K562 (cell line): ENCODE results near the gene SLC25A21. TPM values are rescaled to one million over a fixed set of nuclear protein-coding genes. Genes with fewer than 3 reads are reported as not detected.

Source experiments
- ATAC-seq: fragments of 200-7000 bp; cut with Tn5 transposase; 3 replicates; pipeline ENCODE4 v1.9.1; 2020; ENCODE audit warnings: moderate library complexity
- BruUV-seq: library from RNA; stranded (reverse); fragments of 400-500 nt; replicated peaks from 2 replicates; lab custom pipeline; 2021; lab: Mats Ljungman, UMichigan
- CTCF ChIA-PET: fragments of 300-600 bp; formaldehyde crosslinking; extraction: SDS; loops from one replicate; lab custom pipeline; 2021; ENCODE audit warnings: low intra/inter-chr PET ratio; lab: Yijun Ruan, JAX
- POLR2A ChIA-PET: fragments of 300-600, 350-650 bp; sonication (Branson Sonifier 250); formaldehyde crosslinking; extraction: SDS; loops from one replicate; lab custom pipeline; 2021; ENCODE audit warnings: antibody characterized with exemption, inconsistent platforms; lab: Yijun Ruan, JAX
- DNase-seq, 4 experiments: peaks; one replicate each; pipeline versions ENCODE4 v3.0.0 to v3.0.0-alpha.2; 2011 to 2018; ENCODE audit warnings: low spot score in 3 of 4, mixed read lengths in 3 of 4; ENCODE audit errors: extremely low read depth in 1 of 4
- FAIRE-seq: peaks from 2 replicates; lab custom pipeline; 2011; peaks lifted over from hg19 to GRCh38; lab: Jason Lieb, UNC
- H2AFZ ChIP-seq: 2 replicates; pipeline ENCODE4 v1.6.0; 2011; ENCODE audit warnings: low read depth, low read length, control low read depth, inconsistent platforms
- H3K27ac ChIP-seq: fragments of 200-600 bp; 3 replicates; pipeline ENCODE4 v1.8.0; 2011; ENCODE audit warnings: low read depth, mild to moderate bottlenecking, control low read depth, inconsistent platforms, low read length, moderate library complexity, mixed read lengths; ENCODE audit errors: extremely low read depth
- H3K27me3 ChIP-seq, 2 experiments: fragments of 300-600 bp in 1 of 2; 2 replicates in 1 of 2; 3 replicates in 1 of 2; pipeline versions ENCODE4 v1.6.0 to v1.8.0; 2011; ENCODE audit warnings: inconsistent platforms in 2 of 2, low read length in 2 of 2, mild to moderate bottlenecking in 1 of 2, mixed read lengths in 1 of 2, moderate library complexity in 1 of 2; ENCODE audit not compliant: control insufficient read depth in 2 of 2, insufficient read depth in 2 of 2
- H3K36me3 ChIP-seq: fragments of 300-600 bp; 3 replicates; pipeline ENCODE4 v1.8.0; 2011; ENCODE audit warnings: mild to moderate bottlenecking, low read length, inconsistent platforms; ENCODE audit not compliant: control insufficient read depth, insufficient read depth
- H3K4me1 ChIP-seq, 2 experiments: fragments of 200-600 bp in 1 of 2; replicated peaks in 1 of 2; 2 replicates in 1 of 2; 3 replicates in 1 of 2; pipeline versions ENCODE4 v1.5.1 to v1.8.0; 2011; ENCODE audit warnings: inconsistent platforms in 2 of 2, low read length in 2 of 2, mild to moderate bottlenecking in 1 of 2, mixed read lengths in 1 of 2, moderate library complexity in 1 of 2; ENCODE audit not compliant: control insufficient read depth in 2 of 2, insufficient read depth in 2 of 2
- H3K4me2 ChIP-seq: 2 replicates; pipeline ENCODE4 v1.6.1; 2011; ENCODE audit warnings: low read length, control low read depth, inconsistent platforms, mixed read lengths; ENCODE audit not compliant: insufficient read depth
- H3K4me3 ChIP-seq: fragments of 200-600 bp; sonication (generic), shearing (Covaris generic); 2 replicates; pipeline ENCODE4 v1.5.1; 2016; ENCODE audit warnings: control low read depth, inconsistent platforms
- H3K79me2 ChIP-seq: fragments of 200-600 bp; 3 replicates; pipeline ENCODE4 v1.8.0; 2011; ENCODE audit warnings: low read length, inconsistent platforms; ENCODE audit not compliant: control insufficient read depth, insufficient read depth
- H3K9ac ChIP-seq, 2 experiments: 2 replicates each; pipeline versions ENCODE4 v1.6.0 to v1.6.1; 2011; ENCODE audit warnings: low read depth in 2 of 2, low read length in 2 of 2, control low read depth in 1 of 2, inconsistent platforms in 1 of 2, mild to moderate bottlenecking in 1 of 2, mixed read lengths in 1 of 2; ENCODE audit not compliant: insufficient read depth in 1 of 2
- H3K9me1 ChIP-seq: one replicate; pipeline ENCODE4 v1.6.0; 2011; ENCODE audit warnings: inconsistent platforms, mild to moderate bottlenecking, low read length, moderate library complexity; ENCODE audit not compliant: control insufficient read depth, insufficient read depth
- H3K9me3 ChIP-seq: replicated peaks from 2 replicates; pipeline ENCODE4 v1.5.1; 2011; ENCODE audit warnings: low read depth, low read length, inconsistent platforms; ENCODE audit not compliant: control insufficient read depth, insufficient read depth
- H4K20me1 ChIP-seq: replicated peaks from 2 replicates; pipeline ENCODE4 v1.6.1; 2011; ENCODE audit warnings: low read length, inconsistent platforms, mixed read lengths; ENCODE audit not compliant: control insufficient read depth, insufficient read depth
- DMBX1 ChIP-seq: fragments of 250-450 bp; sonication (Bioruptor Pico); IDR thresholded peaks from 2 replicates; pipeline ENCODE4 v1.8.0; 2022; ENCODE audit warnings: inconsistent platforms, mild to moderate bottlenecking, moderate library complexity, borderline replicate concordance
- MCM3 ChIP-seq: fragments of 450-650 bp; IDR thresholded peaks from 2 replicates; pipeline ENCODE4 v1.6.1; 2016
- RAD21 ChIP-seq, 2 experiments: fragments of 250-450 bp in 1 of 2; fragments of 450-650 bp in 1 of 2; sonication (Bioruptor Pico) in 1 of 2; formaldehyde crosslinking in 1 of 2; IDR thresholded peaks in 1 of 2; conservative IDR thresholded peaks in 1 of 2; 2 replicates each; pipeline versions ENCODE4 v1.4.0 to v1.8.0; 2020 to 2022; ENCODE audit warnings: mild to moderate bottlenecking in 2 of 2, moderate library complexity in 1 of 2
- RERE ChIP-seq: sonication (generic); formaldehyde crosslinking; IDR thresholded peaks from 2 replicates; pipeline ENCODE4 v1.8.0; 2023; ENCODE audit warnings: missing genetic modification reagents, mild to moderate bottlenecking, borderline replicate concordance
- SAFB ChIP-seq: fragments of 200-400 bp; formaldehyde crosslinking; IDR thresholded peaks from 2 replicates; pipeline ENCODE4 v1.6.1; 2017; ENCODE audit warnings: low read depth, low read length, borderline replicate concordance
- SRSF3 ChIP-seq: fragments of 200-400 bp; formaldehyde crosslinking; IDR thresholded peaks from 2 replicates; pipeline ENCODE4 v1.6.1; 2016; ENCODE audit warnings: mild to moderate bottlenecking, low read length, moderate library complexity; ENCODE audit not compliant: insufficient read depth
- THRA ChIP-seq: fragments of 450-650 bp; IDR thresholded peaks from 2 replicates; pipeline ENCODE4 v1.6.1; 2017; ENCODE audit warnings: mild to moderate bottlenecking, moderate library complexity
- ZC3H11A ChIP-seq: IDR thresholded peaks from 2 replicates; pipeline ENCODE4 v1.6.1; 2012; ENCODE audit warnings: low read depth, low read length, improper control_type of control experiment
- ZFP91 ChIP-seq: sonication (generic); formaldehyde crosslinking; IDR thresholded peaks from 2 replicates; pipeline ENCODE4 v1.8.0; 2022; ENCODE audit warnings: mild to moderate bottlenecking, missing genetic modification reagents
- WGBS: fragments of 100-300 bp; shearing (Covaris generic); methylation state at CpG from one replicate; pipeline ENCODE4 v1.1.6; 2016; ENCODE audit warnings: low coverage, mixed read lengths; ENCODE audit not compliant: insufficient coverage; ENCODE audit errors: missing lambda C conversion rate; 5-methylcytosine and 5-hydroxymethylcytosine counted together
- in situ Hi-C: fragments of 300-500 bp; cut with MboI; formaldehyde crosslinking; loops from 4 replicates; pipeline ENCODE4 v1.15.0; 2018; ENCODE audit warnings: inconsistent platforms, mixed read lengths
- intact Hi-C: fragments of 100-400 bp; cut with micrococcal nuclease; formaldehyde crosslinking; loops from 2 replicates; pipeline ENCODE4 v1.14.2; 2022
- polyA plus RNA-seq, 8 experiments: library from polyadenylated mRNA; depleted of rRNA in 4 of 8; stranded (reverse) in 5 of 8; unstranded in 3 of 8; fragments of >200 nt; fragmentation: Nextera tagmentation in 2 of 8; fragmentation: Illumina TruSeq in 1 of 8; extraction: Ambion mirVana in 2 of 8; extraction: Trizol in 1 of 8; gene quantifications; 2 replicates each; pipeline versions ENCODE4 v1.2.1 to v1.2.3, GENCODE V29; 2011 to 2014; ENCODE audit warnings: inconsistent platforms in 1 of 8, missing spikeins in 1 of 8
- total RNA-seq, 7 experiments: library from RNA; depleted of rRNA in 6 of 7; stranded (reverse); fragments of >200 nt in 6 of 7; fragmentation: Illumina TruSeq in 2 of 7; extraction: Trizol in 2 of 7; gene quantifications; 2 replicates each; pipeline versions ENCODE4 v1.2.1 to v1.2.3, GENCODE V29; 2011 to 2021; ENCODE audit warnings: low replicate concordance in 1 of 7
- TF ChIP-seq, protein P1 (sequence below), 2 experiments: IDR thresholded peaks in 1 of 2; conservative IDR thresholded peaks in 1 of 2; 2 replicates each; pipeline ENCODE4 v1.6.1; 2016; ENCODE audit warnings: low read depth in 2 of 2, mild to moderate bottlenecking in 1 of 2, missing compliant biosample characterization in 1 of 2, missing genetic modification characterization in 1 of 2, moderate library complexity in 1 of 2

Gene SLC25A21
- total and polyA plus RNA-seq, 9 of the 15 experiments (the other 6 are each of a cell fraction or from before 2014, with no cell fraction given) = 15.2 to 46.7 (median 28.7) TPM

DNA sequence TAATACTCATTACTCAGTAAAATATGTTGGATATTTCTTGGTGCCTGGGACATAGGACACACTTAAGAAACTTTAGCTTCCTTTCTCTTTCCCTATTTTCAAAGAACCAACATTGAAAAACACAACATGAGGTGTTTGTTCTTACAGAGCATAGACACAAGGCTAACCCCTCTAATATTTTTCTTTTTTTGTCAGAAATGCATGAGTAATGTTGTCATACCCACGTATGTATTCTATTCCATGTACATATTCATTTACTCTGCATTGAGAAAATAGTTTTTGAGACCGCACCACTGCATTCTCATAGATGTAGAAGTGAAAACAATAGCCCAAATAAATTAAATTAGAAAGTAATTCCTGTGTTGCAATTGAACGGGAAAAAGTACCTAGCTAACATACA lies 497.7 kb downstream of the SLC25A21 start:
- H3K4me3 ChIP-seq = no peak overlapping the region
- CTCF ChIA-PET = no interaction called here
- TF ChIP-seq RERE (CRISPR knock-in tag) = no peak
- no peak for TF ChIP-seq RAD21 (CRISPR knock-in tag; conservative IDR thresholded peaks at IDR 0.05 in 1 of 2, IDR thresholded peaks at IDR 0.05 in 1 of 2)
- no peak for TF ChIP-seq THRA
- no peak for TF ChIP-seq SRSF3
- TF ChIP-seq ZFP91 (CRISPR knock-in tag) = no peak
- no peak for TF ChIP-seq ZC3H11A
- TF ChIP-seq SAFB = no peak
- TF ChIP-seq DMBX1 (CRISPR knock-in tag) = no peak
- TF ChIP-seq, protein P1, sequence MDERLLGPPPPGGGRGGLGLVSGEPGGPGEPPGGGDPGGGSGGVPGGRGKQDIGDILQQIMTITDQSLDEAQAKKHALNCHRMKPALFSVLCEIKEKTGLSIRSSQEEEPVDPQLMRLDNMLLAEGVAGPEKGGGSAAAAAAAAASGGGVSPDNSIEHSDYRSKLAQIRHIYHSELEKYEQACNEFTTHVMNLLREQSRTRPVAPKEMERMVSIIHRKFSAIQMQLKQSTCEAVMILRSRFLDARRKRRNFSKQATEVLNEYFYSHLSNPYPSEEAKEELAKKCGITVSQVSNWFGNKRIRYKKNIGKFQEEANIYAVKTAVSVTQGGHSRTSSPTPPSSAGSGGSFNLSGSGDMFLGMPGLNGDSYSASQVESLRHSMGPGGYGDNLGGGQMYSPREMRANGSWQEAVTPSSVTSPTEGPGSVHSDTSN (CRISPR knock-in tag; IDR thresholded peaks at IDR 0.05; ENCODE audit: low read depth) = no peak
- TF ChIP-seq, protein P1 (tag; conservative IDR thresholded peaks at IDR 0.05; ENCODE audit: low read depth) = no peak
- no peak for TF ChIP-seq MCM3

More for the DNA sequence above, 497.7 kb downstream of the SLC25A21 start:
- Histone ChIP-seq H3K4me1 (no peaks in the 10 kb centered on the region), H3K9me1 (no peaks in the 10 kb centered on the region), H3K27me3 (no peaks in the 10 kb centered on the region), H4K20me1 (no peaks in the 10 kb centered on the region), H3K79me2 (no peaks in the 10 kb centered on the region), H3K9me3 (no peaks in the 10 kb centered on the region), H3K4me2 (no peak overlapping the region), H3K9ac (no peak overlapping the region), H2AFZ (no peak overlapping the region), H3K36me3 (peaks cover 19% of the 10 kb centered on the region; the same call in 1 of the 3 replicates), H3K27ac (no peak overlapping the region)
- FAIRE-seq (no peak), DNase-seq (no peak), ATAC-seq (no peak)
- intact Hi-C loops = no loop called here
- BruUV-seq = no TSS peak
- in situ Hi-C loops = no loop called here
- POLR2A ChIA-PET = no interaction called here
- 82% methylated on average over 3 of the region's 3 CpGs for WGBS
